Adrenal gland (tissue), 12 donors: ENCODE data around the gene EXOSC2. TPM values are rescaled to one million over a fixed set of nuclear protein-coding genes. Genes with fewer than 3 reads are reported as not detected.

Source experiments
- DNase-seq, 7 donors: peaks; one replicate each; pipeline ENCODE4 v3.0.0-alpha.2; 2019 to 2020
- H3K27ac ChIP-seq, 5 donors: fragments of 200-600 bp; sonication (generic) in 4 of 5; 1 replicate in 3 of 5; 2 replicates in 2 of 5; pipeline versions ENCODE4 v1.5.1 to v1.8.0; 2016 to 2020; ENCODE audit warnings: mild to moderate bottlenecking in 1 of 5
- H3K27me3 ChIP-seq: fragments of 200-600 bp; 2 replicates; pipeline ENCODE4 v1.8.0; 2021
- H3K36me3 ChIP-seq, 2 donors: fragments of 200-600 bp; replicated peaks in 1 of 2; 1 replicate in 1 of 2; 2 replicates in 1 of 2; pipeline versions ENCODE4 v1.5.1 to v1.8.0; 2018 to 2022
- H3K4me1 ChIP-seq, 2 donors: fragments of 200-600 bp; replicated peaks in 1 of 2; 1 replicate in 1 of 2; 2 replicates in 1 of 2; pipeline versions ENCODE4 v1.5.1 to v1.8.0; 2018 to 2021
- H3K4me3 ChIP-seq, 4 donors: fragments of 200-600 bp; sonication (generic) in 3 of 4; one replicate each; pipeline ENCODE4 v1.5.1; 2016 to 2018
- H3K9me3 ChIP-seq, 3 donors: fragments of 200-600 bp; sonication (generic) in 1 of 3; replicated peaks in 1 of 3; 1 replicate in 2 of 3; 2 replicates in 1 of 3; pipeline versions ENCODE4 v1.5.1 to v1.8.0; 2016 to 2021
- CTCF ChIP-seq, 6 experiments: fragments of 450-650 bp in 4 of 6; fragments of 200-600 bp in 2 of 6; sonication (generic) in 1 of 6; IDR thresholded peaks; 1 replicate in 5 of 6; 2 replicates in 1 of 6; pipeline versions ENCODE4 v1.5.1 to v1.8.0; 2016 to 2021; ENCODE audit warnings: antibody characterized with exemption in 6 of 6, mild to moderate bottlenecking in 2 of 6, moderate library complexity in 1 of 6
- POLR2A ChIP-seq, 2 donors: fragments of 450-650 bp; IDR thresholded peaks; one replicate each; pipeline ENCODE4 v1.6.1; 2017; ENCODE audit warnings: antibody characterized with exemption in 2 of 2, mild to moderate bottlenecking in 2 of 2, moderate library complexity in 1 of 2
- WGBS, 4 donors: extraction: QIAGEN DNeasy Blood & Tissue Kit in 2 of 4; methylation state at CpG; one replicate each; pipeline versions ENCODE4 v1.1.5 to v1.1.7; 2013 to 2017; 5-methylcytosine and 5-hydroxymethylcytosine counted together
- intact Hi-C, 2 donors: fragments of 100-400 bp; cut with DNase I; formaldehyde crosslinking; loops; one replicate each; pipeline versions ENCODE4 v1.14.1 to v1.15.0; 2022 to 2023
- polyA plus RNA-seq, 3 donors: library from polyadenylated mRNA; stranded (reverse); fragments of 200-250 nt in 2 of 3; fragments of 350-450 nt in 1 of 3; fragmentation: Illumina TruSeq in 1 of 3; extraction: RNeasy Lipid Tissue Mini Kit (QIAGEN cat#74804) in 1 of 3; gene quantifications; one replicate each; pipeline ENCODE4 v1.2.3, GENCODE V29; 2013 to 2014
- total RNA-seq, 9 donors: library from RNA; depleted of rRNA in 4 of 9; stranded (reverse); fragments of >200 nt in 4 of 9; fragments of 120-200 nt in 1 of 9; fragmentation: NEBNext Ultra II Directional in 1 of 9; extraction: Animal tissue kit (Norgen Biotek cat#: 25700) in 1 of 9; gene quantifications; one replicate each; pipeline versions ENCODE4 v1.1.0 to v1.2.4, GENCODE V29; 2013 to 2023
- donor health status: healthy with polysubstance abuse.
- donor health status: Bipolar disorder and iron deficiency.
- donor health status: DM: yes; HTN: yes; CAD: no.
- donor health status: DM: no; HTN: no; CAD: no.
- donor health status: DM: no; HTN: no; CAD: no.
- donor health status: DM: yes; HTN: yes; CAD: no.

EXOSC2 gene
- total and polyA plus RNA-seq, 12 donors, result 9.5 to 29.8 (median 19.3) TPM

- intact Hi-C loops, result no loop called here
- DNase-seq, result no peak
- Histone ChIP-seq H3K9me3 (no peaks in the 10 kb centered on the region), H3K27ac (no peak overlapping the region), H3K4me3 (no peak overlapping the region), H3K27me3 (peaks cover 34% of the 10 kb centered on the region), H3K4me1 (peaks cover 6 to 13% of the 10 kb centered on the region in 2 donors), H3K36me3 (no peaks in the 10 kb centered on the region)
- WGBS, 4 donors, result 63 to 73% (median 67%) methylated on average over 6 to 12 of the region's 12 CpGs
- TF ChIP-seq CTCF (IDR thresholded peaks at IDR 0.05) (no peak), POLR2A (IDR thresholded peaks at IDR 0.05) (no peak)
Observed at GRCh38 chr9:130668659-130669058, 24.9 kb upstream of the EXOSC2 start.

DNA sequence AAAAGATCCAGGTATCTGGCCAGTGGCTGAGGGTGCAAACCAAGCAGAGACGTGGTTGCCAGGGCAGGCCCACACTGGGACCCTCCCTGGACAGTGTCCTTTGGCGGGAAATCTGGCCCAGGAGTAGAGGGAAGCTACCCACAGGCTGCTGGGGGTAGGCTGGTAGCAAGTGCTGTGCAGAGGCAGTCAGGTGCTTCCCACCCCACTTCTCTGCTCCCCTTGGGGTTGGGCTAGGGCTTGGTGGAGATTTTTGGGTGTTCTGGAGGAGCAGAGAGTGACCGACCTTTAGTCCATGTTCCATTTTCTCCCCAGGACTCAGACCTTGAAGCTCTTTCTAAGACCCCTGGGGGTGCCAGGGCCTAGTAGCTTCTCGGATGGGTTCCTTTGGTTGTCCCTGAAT lies 23.6 kb upstream of the EXOSC2 start:
- H3K4me3 ChIP-seq, result no peak overlapping the region
- no peak overlapping the region for H3K27ac ChIP-seq
- no peaks in the 10 kb centered on the region for H3K9me3 ChIP-seq
- H3K4me1 ChIP-seq, result peaks cover 0 to 9% of the 10 kb centered on the region in 2 donors
- H3K36me3 ChIP-seq, result no peaks in the 10 kb centered on the region
- 85 to 91% (median 88%) methylated on average over 3 to 4 of the region's 4 CpGs for WGBS, 4 donors
- no peak for TF ChIP-seq POLR2A (IDR thresholded peaks at IDR 0.05)
- TF ChIP-seq CTCF (IDR thresholded peaks at IDR 0.05), result no peak
- DNase-seq, result no peak
- H3K27me3 ChIP-seq, result peaks cover 21% of the 10 kb centered on the region
- intact Hi-C loops, result no loop called here

DNA sequence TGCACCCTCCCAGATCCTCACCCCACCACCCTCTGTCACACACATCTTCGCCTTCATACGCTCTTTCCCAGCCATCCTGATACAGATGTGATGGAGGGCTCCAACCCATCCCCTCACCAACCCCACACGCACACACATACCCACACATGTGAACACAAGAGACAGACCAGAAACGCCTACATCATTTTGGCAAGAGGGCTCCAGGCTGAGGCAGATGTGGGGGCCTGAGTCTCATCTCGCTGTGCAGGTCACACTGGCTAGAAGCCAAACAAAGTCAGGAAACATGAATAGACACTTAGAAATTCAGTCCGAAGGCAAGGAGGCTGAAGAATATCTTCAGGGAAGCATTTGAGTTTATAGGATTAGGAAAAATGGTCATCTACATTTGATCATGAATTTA lies 22.9 kb upstream of the EXOSC2 start:
- peaks cover 0 to 7% of the 10 kb centered on the region in 2 donors for H3K4me1 ChIP-seq
- peaks cover 14% of the 10 kb centered on the region for H3K27me3 ChIP-seq
- H3K4me3 ChIP-seq, result no peak overlapping the region
- intact Hi-C loops, result no loop called here
- 82 to 92% (median 87%) methylated on average over 6 of the region's 6 CpGs for WGBS, 4 donors
- H3K9me3 ChIP-seq, result no peaks in the 10 kb centered on the region
- H3K27ac ChIP-seq, result no peak overlapping the region
- no peaks in the 10 kb centered on the region for H3K36me3 ChIP-seq
- DNase-seq, result no peak
- TF ChIP-seq POLR2A (IDR thresholded peaks at IDR 0.05) (no peak), CTCF (IDR thresholded peaks at IDR 0.05) (no peak)

GRCh38 chr9:130672466-130672865 lies 21.1 kb upstream of the EXOSC2 start:
- H3K27ac ChIP-seq, result no peak overlapping the region
- no peak overlapping the region for H3K4me3 ChIP-seq
- no peaks in the 10 kb centered on the region for H3K36me3 ChIP-seq
- intact Hi-C loops, result no loop called here
- no peaks in the 10 kb centered on the region for H3K27me3 ChIP-seq
- H3K9me3 ChIP-seq, result no peaks in the 10 kb centered on the region
- DNase-seq, result no peak
- TF ChIP-seq CTCF (IDR thresholded peaks at IDR 0.05) (no peak), POLR2A (IDR thresholded peaks at IDR 0.05) (no peak)
- WGBS, 4 donors, result 75 to 92% (median 87%) methylated on average over 8 of the region's 8 CpGs
- no peaks in the 10 kb centered on the region for H3K4me1 ChIP-seq
